KMS-11 (cell line): ENCODE measurements around the gene CNDP1.

Experiments
- H2AFZ ChIP-seq: fragments of 200-600 bp; sonication (generic); 2 replicates; pipeline ENCODE4 v1.6.1; 2016; ENCODE audit warnings: antibody characterized with exemption, mixed run types, low read depth
- H3K27ac ChIP-seq: fragments of 200-600 bp; sonication (generic); 2 replicates; pipeline ENCODE4 v1.6.1; 2016; ENCODE audit warnings: mild to moderate bottlenecking, mixed run types
- H3K27me3 ChIP-seq: fragments of 200-600 bp; sonication (generic); 2 replicates; pipeline ENCODE4 v1.6.1; 2017; ENCODE audit warnings: mild to moderate bottlenecking, low read depth, mixed run types, moderate library complexity; ENCODE audit not compliant: insufficient read depth
- H3K36me3 ChIP-seq: fragments of 200-600 bp; sonication (generic); 2 replicates; pipeline ENCODE4 v1.6.1; 2017; ENCODE audit warnings: mild to moderate bottlenecking, mixed run types; ENCODE audit not compliant: insufficient read depth
- H3K4me1 ChIP-seq: fragments of 200-600 bp; sonication (generic); 2 replicates; pipeline ENCODE4 v1.6.1; 2016; ENCODE audit warnings: mild to moderate bottlenecking, low read depth, mixed run types; ENCODE audit not compliant: poor library complexity, severe bottlenecking
- H3K4me2 ChIP-seq: fragments of 200-600 bp; sonication (generic); 2 replicates; pipeline ENCODE4 v1.7.0; 2016; ENCODE audit warnings: mild to moderate bottlenecking, mixed run types
- H3K4me3 ChIP-seq: fragments of 200-600 bp; sonication (generic); IDR thresholded peaks from 2 replicates; pipeline ENCODE4 v1.6.1; 2017; ENCODE audit warnings: low read depth, low read length, mixed read lengths; ENCODE audit not compliant: insufficient read depth
- H3K79me2 ChIP-seq: fragments of 200-600 bp; sonication (generic); 2 replicates; pipeline ENCODE4 v1.6.1; 2016; ENCODE audit warnings: low read depth, mixed run types; ENCODE audit not compliant: insufficient read depth
- H3K9ac ChIP-seq: fragments of 200-600 bp; sonication (generic); 2 replicates; pipeline ENCODE4 v1.6.1; 2016; ENCODE audit warnings: mild to moderate bottlenecking, mixed run types
- H4K20me1 ChIP-seq: fragments of 200-600 bp; sonication (generic); 2 replicates; pipeline ENCODE4 v1.6.1; 2016; ENCODE audit warnings: mild to moderate bottlenecking, mixed run types; ENCODE audit not compliant: insufficient read depth
- TF ChIP-seq, protein P1 (sequence below): fragments of 200-600 bp; sonication (generic); conservative IDR thresholded peaks from 2 replicates; pipeline ENCODE4 v1.6.1; 2017; ENCODE audit warnings: low read depth, mild to moderate bottlenecking, antibody characterized with exemption, low read length, moderate library complexity, mixed read lengths

The CNDP1 gene

DNA sequence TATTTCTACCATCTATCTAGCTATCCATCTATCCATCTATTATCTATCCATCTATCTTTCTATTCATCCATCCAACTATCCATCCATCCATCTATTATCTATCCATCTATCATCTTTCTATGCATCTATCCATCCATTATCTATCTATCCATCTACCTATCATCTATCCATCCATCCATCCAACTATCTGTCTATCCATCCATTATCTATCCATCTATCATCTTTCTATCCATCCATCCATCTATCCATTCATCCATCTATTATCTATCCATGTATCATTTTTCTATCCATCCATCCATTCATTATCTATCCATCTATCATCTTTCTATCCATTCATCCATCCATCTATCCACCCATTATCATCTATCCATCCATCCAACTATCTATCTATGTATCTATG lies 38.8 kb downstream of the CNDP1 start:
- no peak overlapping the region for H3K4me3 ChIP-seq
- H3K9ac ChIP-seq: no peak overlapping the region
- no peak overlapping the region for H3K4me2 ChIP-seq
- H3K36me3 ChIP-seq: no peaks in the 10 kb centered on the region
- TF ChIP-seq, protein P1, sequence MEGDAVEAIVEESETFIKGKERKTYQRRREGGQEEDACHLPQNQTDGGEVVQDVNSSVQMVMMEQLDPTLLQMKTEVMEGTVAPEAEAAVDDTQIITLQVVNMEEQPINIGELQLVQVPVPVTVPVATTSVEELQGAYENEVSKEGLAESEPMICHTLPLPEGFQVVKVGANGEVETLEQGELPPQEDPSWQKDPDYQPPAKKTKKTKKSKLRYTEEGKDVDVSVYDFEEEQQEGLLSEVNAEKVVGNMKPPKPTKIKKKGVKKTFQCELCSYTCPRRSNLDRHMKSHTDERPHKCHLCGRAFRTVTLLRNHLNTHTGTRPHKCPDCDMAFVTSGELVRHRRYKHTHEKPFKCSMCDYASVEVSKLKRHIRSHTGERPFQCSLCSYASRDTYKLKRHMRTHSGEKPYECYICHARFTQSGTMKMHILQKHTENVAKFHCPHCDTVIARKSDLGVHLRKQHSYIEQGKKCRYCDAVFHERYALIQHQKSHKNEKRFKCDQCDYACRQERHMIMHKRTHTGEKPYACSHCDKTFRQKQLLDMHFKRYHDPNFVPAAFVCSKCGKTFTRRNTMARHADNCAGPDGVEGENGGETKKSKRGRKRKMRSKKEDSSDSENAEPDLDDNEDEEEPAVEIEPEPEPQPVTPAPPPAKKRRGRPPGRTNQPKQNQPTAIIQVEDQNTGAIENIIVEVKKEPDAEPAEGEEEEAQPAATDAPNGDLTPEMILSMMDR: no peak
- H2AFZ ChIP-seq: no peak overlapping the region
- H3K4me1 ChIP-seq: no peaks in the 10 kb centered on the region
- no peaks in the 10 kb centered on the region for H4K20me1 ChIP-seq
- no peaks in the 10 kb centered on the region for H3K27me3 ChIP-seq
- no peaks in the 10 kb centered on the region for H3K79me2 ChIP-seq
- no peak overlapping the region for H3K27ac ChIP-seq

DNA sequence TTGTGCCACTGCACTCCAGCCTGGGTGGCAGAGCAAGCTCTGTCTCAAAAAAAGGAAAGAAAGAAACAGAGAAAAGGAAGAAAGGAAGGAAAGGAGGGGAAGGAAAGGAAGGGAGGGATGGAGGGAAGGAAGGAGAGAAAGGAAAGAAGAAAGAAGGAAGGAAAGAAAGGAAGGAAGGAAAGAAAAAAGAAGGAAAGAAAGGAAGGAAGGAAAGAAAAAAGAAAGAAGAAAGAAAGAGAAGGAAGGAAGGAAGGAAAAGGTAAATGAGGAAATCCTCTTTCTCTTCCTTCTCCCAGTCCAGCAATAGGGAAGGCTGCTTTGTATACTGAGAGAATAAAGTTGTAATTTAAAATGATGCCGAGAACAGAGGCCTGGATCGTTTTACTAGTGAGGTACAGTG lies 40.6 kb downstream of the CNDP1 start:
- Histone ChIP-seq H3K27ac (no peak overlapping the region), H3K27me3 (no peaks in the 10 kb centered on the region), H3K4me3 (no peak overlapping the region), H3K4me1 (no peaks in the 10 kb centered on the region), H2AFZ (no peak overlapping the region), H3K4me2 (no peak overlapping the region), H3K79me2 (no peaks in the 10 kb centered on the region), H3K9ac (no peak overlapping the region), H4K20me1 (no peaks in the 10 kb centered on the region), H3K36me3 (no peaks in the 10 kb centered on the region)
- TF ChIP-seq, protein P1: no peak

DNA sequence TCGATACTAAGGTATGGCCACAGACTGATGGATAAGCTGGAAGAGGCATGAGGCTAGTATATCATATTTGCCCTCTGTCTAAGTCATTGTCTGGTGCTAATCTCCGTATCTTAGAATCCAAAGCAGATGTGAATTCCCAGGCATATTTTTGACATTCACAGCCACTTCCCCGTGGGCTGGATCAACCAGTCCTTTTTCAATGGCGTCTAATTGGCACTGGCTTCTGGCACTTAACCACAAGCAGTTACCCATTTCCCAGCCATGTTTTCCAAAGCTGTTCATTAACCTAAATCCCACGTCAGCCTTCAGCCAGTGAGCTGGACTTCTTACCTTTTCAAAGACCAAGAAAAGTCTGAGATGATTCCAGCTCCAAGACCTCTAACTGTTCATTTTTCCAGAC lies 42.7 kb downstream of the CNDP1 start:
- Histone ChIP-seq H3K4me2 (no peak overlapping the region), H3K27me3 (no peaks in the 10 kb centered on the region), H2AFZ (no peak overlapping the region), H3K9ac (no peak overlapping the region), H3K27ac (no peak overlapping the region), H3K4me1 (no peaks in the 10 kb centered on the region), H3K4me3 (no peak overlapping the region), H3K36me3 (no peaks in the 10 kb centered on the region), H4K20me1 (no peaks in the 10 kb centered on the region), H3K79me2 (no peaks in the 10 kb centered on the region)
- TF ChIP-seq, protein P1: no peak

DNA sequence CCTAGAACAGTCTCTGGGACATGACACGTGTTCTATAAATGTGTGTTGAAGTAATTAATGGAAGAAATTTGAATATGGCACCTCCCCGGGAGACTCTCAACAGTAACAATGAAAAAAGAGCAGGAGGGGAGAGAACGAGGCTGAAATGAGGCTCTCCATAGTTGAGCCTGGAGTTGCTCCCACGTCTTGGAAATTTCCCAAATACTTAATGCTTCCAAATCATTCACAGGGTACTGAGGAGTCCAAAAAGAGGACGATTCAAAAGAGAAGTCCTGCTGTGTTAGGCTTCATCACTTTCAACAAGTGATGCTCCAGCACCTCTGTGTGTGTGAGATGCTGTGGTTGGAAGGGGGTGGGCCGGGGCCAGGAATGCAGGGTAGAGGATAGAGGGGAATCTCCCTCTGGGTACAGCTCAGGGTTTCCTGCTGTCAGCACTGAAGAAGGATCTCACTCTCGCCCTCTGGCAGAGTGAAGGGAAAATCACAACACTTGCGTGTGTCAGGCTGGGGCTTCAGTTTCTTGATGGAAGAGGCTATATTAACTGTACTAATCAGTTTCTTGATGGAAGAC lies 45.3 kb downstream of the CNDP1 start:
- Histone ChIP-seq H2AFZ (no peak overlapping the region), H3K4me3 (no peak overlapping the region), H3K79me2 (no peaks in the 10 kb centered on the region), H3K4me1 (no peaks in the 10 kb centered on the region), H3K9ac (no peak overlapping the region), H3K27ac (no peak overlapping the region), H4K20me1 (no peaks in the 10 kb centered on the region), H3K27me3 (no peaks in the 10 kb centered on the region), H3K36me3 (no peaks in the 10 kb centered on the region), H3K4me2 (no peak overlapping the region)
- TF ChIP-seq, protein P1: no peak
